ENCODE data around the gene EAF1.

DNA sequence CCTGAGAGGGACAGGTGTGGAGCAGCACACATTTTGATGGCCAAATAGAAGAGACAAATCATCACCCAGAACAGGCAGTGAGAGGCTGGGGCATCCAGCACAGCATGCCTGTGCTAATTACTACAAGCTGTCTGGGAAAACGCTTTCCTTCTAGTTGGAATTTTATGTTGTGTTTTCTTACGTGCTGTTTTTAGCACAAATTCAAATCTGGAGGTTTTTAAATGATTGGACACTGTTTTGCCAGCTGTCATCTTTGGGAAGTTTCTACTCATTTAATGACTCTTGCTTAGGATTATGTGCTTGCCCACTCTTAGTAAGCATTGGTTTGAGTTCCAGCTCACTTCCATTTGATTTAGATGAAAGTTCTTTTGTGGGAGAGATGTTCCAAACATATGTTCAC is 43.5 kb downstream of the EAF1 start:
- TF ChIP-seq, protein P1, sequence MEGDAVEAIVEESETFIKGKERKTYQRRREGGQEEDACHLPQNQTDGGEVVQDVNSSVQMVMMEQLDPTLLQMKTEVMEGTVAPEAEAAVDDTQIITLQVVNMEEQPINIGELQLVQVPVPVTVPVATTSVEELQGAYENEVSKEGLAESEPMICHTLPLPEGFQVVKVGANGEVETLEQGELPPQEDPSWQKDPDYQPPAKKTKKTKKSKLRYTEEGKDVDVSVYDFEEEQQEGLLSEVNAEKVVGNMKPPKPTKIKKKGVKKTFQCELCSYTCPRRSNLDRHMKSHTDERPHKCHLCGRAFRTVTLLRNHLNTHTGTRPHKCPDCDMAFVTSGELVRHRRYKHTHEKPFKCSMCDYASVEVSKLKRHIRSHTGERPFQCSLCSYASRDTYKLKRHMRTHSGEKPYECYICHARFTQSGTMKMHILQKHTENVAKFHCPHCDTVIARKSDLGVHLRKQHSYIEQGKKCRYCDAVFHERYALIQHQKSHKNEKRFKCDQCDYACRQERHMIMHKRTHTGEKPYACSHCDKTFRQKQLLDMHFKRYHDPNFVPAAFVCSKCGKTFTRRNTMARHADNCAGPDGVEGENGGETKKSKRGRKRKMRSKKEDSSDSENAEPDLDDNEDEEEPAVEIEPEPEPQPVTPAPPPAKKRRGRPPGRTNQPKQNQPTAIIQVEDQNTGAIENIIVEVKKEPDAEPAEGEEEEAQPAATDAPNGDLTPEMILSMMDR (conservative IDR thresholded peaks at IDR 0.05 in 1 of 2, IDR thresholded peaks at IDR 0.05 in 1 of 2; ENCODE audit: extremely low read depth in 1 of 2, insufficient read depth in 1 of 2, low read depth in 1 of 2, low read length in 2 of 2): no peak
- TF ChIP-seq EZH2 (IDR thresholded peaks at IDR 0.05; ENCODE audit: borderline replicate concordance, low read length): no peak

Measured in mammary epithelial cell (primary cell).